Measurements from ENCODE around the gene PAX2. TPM values are rescaled to one million over a fixed set of nuclear protein-coding genes. Genes with fewer than 3 reads are reported as not detected.

Gene PAX2
- polyA plus RNA-seq, 1 experiment: not detected

DNA sequence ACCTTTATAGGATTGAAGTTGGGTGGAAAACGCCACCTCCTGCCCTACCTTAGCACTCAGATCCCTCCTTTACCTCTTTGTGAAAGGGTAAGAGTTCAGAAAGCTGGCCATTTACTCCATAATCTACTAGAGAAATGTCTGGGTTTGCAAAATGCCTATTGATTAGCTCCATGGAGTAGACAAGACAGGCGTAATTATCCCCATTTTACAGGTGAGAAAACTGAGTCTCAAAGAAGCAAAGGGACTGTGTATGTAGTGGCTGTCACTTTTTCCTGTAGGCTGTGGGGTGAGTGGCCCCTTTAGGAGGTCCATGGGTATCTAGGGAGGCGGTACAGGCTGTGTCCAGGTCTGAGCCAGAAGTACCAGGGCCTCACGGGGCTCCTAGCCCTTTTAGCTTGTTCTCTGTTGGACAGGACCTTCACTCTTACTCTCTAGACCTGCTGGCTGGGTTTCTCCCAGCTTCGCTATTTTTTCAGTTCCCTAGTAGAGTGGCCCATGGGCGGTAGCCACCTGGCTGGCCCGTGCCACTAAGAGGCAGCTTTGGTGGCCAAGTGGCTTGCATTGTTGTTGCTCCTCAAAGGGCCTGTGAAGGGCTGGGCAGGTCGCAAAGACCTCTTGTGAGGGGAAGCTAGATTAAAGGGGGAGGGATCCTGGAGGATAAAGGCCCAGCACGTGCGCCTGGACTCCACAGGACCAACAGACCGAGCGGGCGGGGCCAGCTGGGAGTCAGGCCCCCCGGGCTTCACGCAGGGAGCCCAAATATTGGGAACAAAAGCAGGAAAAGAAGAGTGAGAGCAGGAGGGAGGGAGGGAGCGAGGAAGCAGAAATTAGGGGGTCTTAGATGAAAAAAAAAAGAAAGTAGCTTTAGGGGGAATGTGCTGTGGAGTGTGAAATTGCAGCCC, 4.7 kb upstream of the PAX2 start:
- no peaks in the 10 kb centered on the region for H3K36me3 ChIP-seq (ENCODE audit: control insufficient read depth, insufficient read depth, low read length)
- H3K27me3 ChIP-seq (ENCODE audit: control insufficient read depth, insufficient read depth, low read length): peaks cover 70% of the 10 kb centered on the region
- DNase-seq (ENCODE audit: low read depth): no peak
- TF ChIP-seq, protein P1, sequence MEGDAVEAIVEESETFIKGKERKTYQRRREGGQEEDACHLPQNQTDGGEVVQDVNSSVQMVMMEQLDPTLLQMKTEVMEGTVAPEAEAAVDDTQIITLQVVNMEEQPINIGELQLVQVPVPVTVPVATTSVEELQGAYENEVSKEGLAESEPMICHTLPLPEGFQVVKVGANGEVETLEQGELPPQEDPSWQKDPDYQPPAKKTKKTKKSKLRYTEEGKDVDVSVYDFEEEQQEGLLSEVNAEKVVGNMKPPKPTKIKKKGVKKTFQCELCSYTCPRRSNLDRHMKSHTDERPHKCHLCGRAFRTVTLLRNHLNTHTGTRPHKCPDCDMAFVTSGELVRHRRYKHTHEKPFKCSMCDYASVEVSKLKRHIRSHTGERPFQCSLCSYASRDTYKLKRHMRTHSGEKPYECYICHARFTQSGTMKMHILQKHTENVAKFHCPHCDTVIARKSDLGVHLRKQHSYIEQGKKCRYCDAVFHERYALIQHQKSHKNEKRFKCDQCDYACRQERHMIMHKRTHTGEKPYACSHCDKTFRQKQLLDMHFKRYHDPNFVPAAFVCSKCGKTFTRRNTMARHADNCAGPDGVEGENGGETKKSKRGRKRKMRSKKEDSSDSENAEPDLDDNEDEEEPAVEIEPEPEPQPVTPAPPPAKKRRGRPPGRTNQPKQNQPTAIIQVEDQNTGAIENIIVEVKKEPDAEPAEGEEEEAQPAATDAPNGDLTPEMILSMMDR (IDR thresholded peaks at IDR 0.05; ENCODE audit: insufficient read depth, low read depth, low read length): no peak
- CTCF ChIA-PET: interaction anchor here (0.7 to 1.3 kb wide), 2 partner anchors 13 to 19 kb away, joined by 3 to 4 read pairs; no protein-coding TSS in a partner anchor
- POLR2A ChIA-PET: no interaction called here
- H3K4me3 ChIP-seq (ENCODE audit: low read depth, low read length): no peak overlapping the region

DNA sequence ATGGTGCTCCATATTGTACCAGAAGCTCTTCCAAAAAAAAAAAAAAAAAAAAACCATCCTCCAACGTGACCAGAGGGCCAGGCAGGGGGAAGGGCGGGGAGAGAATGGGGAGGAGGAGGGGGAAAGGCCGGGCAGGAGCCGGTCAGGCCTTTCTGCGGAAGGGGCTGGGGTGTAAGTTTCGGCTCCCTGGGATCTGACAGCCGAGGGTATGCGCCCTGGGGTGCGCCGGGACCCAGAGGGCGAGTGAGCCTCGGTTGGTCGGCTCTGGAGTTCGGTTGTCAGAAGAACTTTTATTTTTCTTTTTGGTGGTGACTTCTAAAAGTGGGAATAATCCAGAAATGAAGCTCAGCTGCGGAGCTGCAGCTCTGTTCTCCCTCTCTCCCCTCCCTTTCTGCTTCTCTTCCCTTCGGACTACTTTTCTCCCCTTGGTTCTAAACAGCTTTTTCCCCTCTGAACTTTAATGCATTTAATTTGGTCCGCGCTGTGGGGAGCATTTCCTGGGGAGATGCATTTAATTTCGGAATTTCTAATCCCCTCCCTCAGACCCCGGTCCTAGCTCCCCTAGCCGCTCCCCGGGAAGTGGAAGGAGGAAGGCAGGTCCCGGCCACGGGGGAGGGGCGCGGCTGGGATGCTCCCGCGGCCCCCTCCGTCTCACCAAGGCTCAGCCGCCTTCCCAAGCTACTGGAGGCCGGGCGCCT, 3.9 kb upstream of the PAX2 start:
- Histone ChIP-seq H3K36me3 (ENCODE audit: control insufficient read depth, insufficient read depth, low read length) (no peaks in the 10 kb centered on the region), H3K4me3 (ENCODE audit: low read depth, low read length) (no peak overlapping the region), H3K27me3 (ENCODE audit: control insufficient read depth, insufficient read depth, low read length) (peaks cover 68% of the 10 kb centered on the region)
- CTCF ChIA-PET: interaction anchor here (0.7 to 1.3 kb wide), 2 partner anchors 12 to 18 kb away, joined by 3 to 4 read pairs; no protein-coding TSS in a partner anchor
- DNase-seq (ENCODE audit: low read depth): no peak
- POLR2A ChIA-PET: no interaction called here
- TF ChIP-seq, protein P1 (IDR thresholded peaks at IDR 0.05; ENCODE audit: insufficient read depth, low read depth, low read length): no peak

DNA sequence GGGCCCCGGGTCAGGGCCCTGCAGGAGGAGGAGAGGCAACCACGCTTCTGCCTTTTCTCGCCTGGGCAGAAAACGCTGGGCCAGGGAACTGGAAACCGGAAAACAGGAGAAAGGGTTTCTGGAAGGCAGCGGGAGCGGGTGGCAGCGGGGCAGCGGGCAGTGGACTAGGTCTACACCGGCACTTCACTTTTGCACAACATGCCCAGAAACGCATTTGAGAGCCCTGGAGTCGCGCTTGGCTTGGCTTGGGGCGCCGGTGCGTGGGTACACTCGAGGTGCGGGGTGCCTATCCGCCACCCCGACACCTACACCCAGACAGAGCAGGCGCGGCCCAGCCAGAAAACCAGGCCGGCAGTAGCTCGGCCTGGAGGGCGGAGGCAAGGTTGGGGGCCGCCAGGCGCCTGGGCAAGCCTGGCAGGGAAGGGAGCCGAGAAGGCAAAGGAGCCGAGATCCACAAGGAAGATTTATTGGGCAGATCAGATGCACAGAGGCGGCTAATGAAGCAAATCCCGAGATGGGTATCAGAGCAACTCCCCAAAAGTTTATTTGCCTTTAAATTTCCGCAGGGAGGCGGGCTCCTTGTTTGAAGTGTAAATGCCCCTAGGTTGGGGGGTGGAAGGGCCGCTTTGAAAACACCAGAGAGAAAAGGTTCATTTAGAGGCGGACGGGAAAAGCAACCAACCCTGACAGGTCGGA, 3.2 kb upstream of the PAX2 start:
- Histone ChIP-seq H3K4me3 (ENCODE audit: low read depth, low read length) (no peak overlapping the region), H3K36me3 (ENCODE audit: control insufficient read depth, insufficient read depth, low read length) (no peaks in the 10 kb centered on the region), H3K27me3 (ENCODE audit: control insufficient read depth, insufficient read depth, low read length) (peaks cover 68% of the 10 kb centered on the region)
- no peak for DNase-seq (ENCODE audit: low read depth)
- CTCF ChIA-PET: interaction anchor here (1.1 to 2.2 kb wide), 4 partner anchors 14 to 179 kb away, joined by 4 to 13 read pairs (median 8); no protein-coding TSS in a partner anchor
- POLR2A ChIA-PET: no interaction called here
- TF ChIP-seq, protein P1 (IDR thresholded peaks at IDR 0.05; ENCODE audit: insufficient read depth, low read depth, low read length): no peak

DNA sequence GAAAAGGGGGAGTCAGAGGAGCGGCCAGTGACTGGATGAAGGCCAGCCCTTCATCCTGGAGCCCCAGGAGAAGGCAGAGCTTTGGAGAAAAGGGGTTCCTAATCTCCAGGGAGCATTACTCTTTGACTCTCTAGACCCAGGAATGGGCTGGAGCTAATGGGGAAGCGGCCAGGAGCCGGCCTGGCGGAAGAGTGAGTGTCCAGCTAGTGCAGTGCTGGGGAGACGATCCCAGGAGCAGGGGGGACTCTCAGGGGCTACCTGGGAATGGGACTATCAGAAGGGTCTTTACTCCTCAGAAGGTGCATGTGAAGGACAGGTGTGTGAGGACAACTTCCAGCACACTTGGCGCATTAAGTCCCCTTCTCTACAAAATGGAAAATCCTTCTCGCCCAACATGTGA, 2.4 kb upstream of the PAX2 start:
- no peak for DNase-seq (ENCODE audit: low read depth)
- H3K4me3 ChIP-seq (ENCODE audit: low read depth, low read length): no peak overlapping the region
- TF ChIP-seq, protein P1 (IDR thresholded peaks at IDR 0.05; ENCODE audit: insufficient read depth, low read depth, low read length): no peak
- H3K27me3 ChIP-seq (ENCODE audit: control insufficient read depth, insufficient read depth, low read length): peaks cover 61% of the 10 kb centered on the region
- no peaks in the 10 kb centered on the region for H3K36me3 ChIP-seq (ENCODE audit: control insufficient read depth, insufficient read depth, low read length)
- POLR2A ChIA-PET: no interaction called here
- CTCF ChIA-PET: interaction anchor here (0.5 to 2.2 kb wide), 19 partner anchors 8 to 222 kb away, joined by 3 to 13 read pairs (median 3); no protein-coding TSS in a partner anchor

Data from BJ (cell line).